Naive thymus-derived CD4-positive, alpha-beta T cell (primary cell): ENCODE measurements around the gene EMX1. TPM values are rescaled to one million over a fixed set of nuclear protein-coding genes. Genes with fewer than 3 reads are reported as not detected.

Source experiments
- ATAC-seq: fragments of 150-1000 bp; cut with Tn5 transposase; 2 replicates; pipeline ENCODE4 v1.10.0; 2021; ENCODE audit warnings: mild to moderate bottlenecking, moderate library complexity
- CTCF ChIA-PET: fragments of 350-600 bp; sonication (Branson Sonifier 250); formaldehyde crosslinking; loops from one replicate; lab custom pipeline; 2021; ENCODE audit warnings: antibody characterized with exemption; lab: Charles Lee
- POLR2A ChIA-PET: fragments of 350-600 bp; sonication (Branson Sonifier 250); formaldehyde crosslinking; loops from one replicate; lab custom pipeline; 2021; ENCODE audit warnings: antibody characterized with exemption, inconsistent platforms; lab: Charles Lee
- DNase-seq, 9 donors: peaks; one replicate each; pipeline versions ENCODE4 v3.0.0 to v3.0.0-alpha.2; 2020 to 2022; ENCODE audit warnings: mixed read lengths in 1 of 9
- H3K27ac ChIP-seq: one replicate; pipeline ENCODE4 v1.7.0; 2013; ENCODE audit warnings: mild to moderate bottlenecking, low read depth, low read length, moderate library complexity
- H3K27me3 ChIP-seq, 2 donors: one replicate each; pipeline ENCODE4 v1.7.0; 2013; ENCODE audit warnings: low read length in 2 of 2, mild to moderate bottlenecking in 2 of 2, moderate library complexity in 2 of 2; ENCODE audit not compliant: control insufficient read depth in 2 of 2, insufficient read depth in 2 of 2
- H3K36me3 ChIP-seq, 3 experiments: 1 replicate in 2 of 3; 2 replicates in 1 of 3; pipeline ENCODE4 v1.7.0; 2013; ENCODE audit warnings: low read length in 3 of 3, mild to moderate bottlenecking in 3 of 3, moderate library complexity in 1 of 3; ENCODE audit not compliant: insufficient read depth in 3 of 3, control insufficient read depth in 2 of 3
- H3K4me1 ChIP-seq, 2 donors: one replicate each; pipeline ENCODE4 v1.7.0; 2013; ENCODE audit warnings: low read length in 2 of 2, mild to moderate bottlenecking in 2 of 2, moderate library complexity in 1 of 2; ENCODE audit not compliant: control insufficient read depth in 2 of 2, insufficient read depth in 2 of 2
- H3K4me3 ChIP-seq: 2 replicates; pipeline ENCODE4 v1.7.0; 2013; ENCODE audit warnings: mild to moderate bottlenecking, low read length
- H3K9me3 ChIP-seq, 3 experiments: 1 replicate in 2 of 3; 2 replicates in 1 of 3; pipeline ENCODE4 v1.7.0; 2013; ENCODE audit warnings: low read length in 3 of 3; ENCODE audit not compliant: control insufficient read depth in 2 of 3
- H3K27ac Mint-ChIP-seq, 9 donors: one replicate each; pipeline ENCODE4 v1.8.0; 2020 to 2022; ENCODE audit warnings: mixed read lengths in 9 of 9, mild to moderate bottlenecking in 8 of 9, moderate library complexity in 5 of 9, inconsistent platforms in 2 of 9
- H3K27me3 Mint-ChIP-seq, 5 donors: one replicate each; pipeline ENCODE4 v1.8.0; 2021 to 2022; ENCODE audit warnings: mixed read lengths in 5 of 5, mild to moderate bottlenecking in 1 of 5
- H3K36me3 Mint-ChIP-seq, 5 donors: one replicate each; pipeline ENCODE4 v1.8.0; 2020 to 2022; ENCODE audit warnings: mixed read lengths in 5 of 5, mild to moderate bottlenecking in 3 of 5, inconsistent platforms in 1 of 5
- H3K4me1 Mint-ChIP-seq, 7 donors: one replicate each; pipeline ENCODE4 v1.8.0; 2020 to 2022; ENCODE audit warnings: mixed read lengths in 7 of 7, mild to moderate bottlenecking in 3 of 7, inconsistent platforms in 1 of 7
- H3K4me3 Mint-ChIP-seq, 10 donors: one replicate each; pipeline ENCODE4 v1.8.0; 2020 to 2022; ENCODE audit warnings: mild to moderate bottlenecking in 10 of 10, mixed read lengths in 10 of 10, moderate library complexity in 6 of 10, inconsistent platforms in 2 of 10
- H3K9me3 Mint-ChIP-seq, 11 donors: one replicate each; pipeline ENCODE4 v1.8.0; 2020 to 2022; ENCODE audit warnings: mixed read lengths in 11 of 11, mild to moderate bottlenecking in 4 of 11, inconsistent platforms in 1 of 11, moderate library complexity in 1 of 11
- intact Hi-C, 2 donors: fragments of 100-400 bp; cut with micrococcal nuclease; formaldehyde crosslinking; loops; one replicate each; pipeline ENCODE4 v1.15.1; 2023
- polyA plus RNA-seq, 2 donors: library from polyadenylated mRNA; unstranded; fragments of 300-500 nt; fragmentation: Illumina TruSeq; gene quantifications; one replicate each; pipeline ENCODE4 v1.2.3, GENCODE V29; 2021
- total RNA-seq, 6 experiments: library from RNA in 5 of 6; stranded (reverse) in 5 of 6; gene quantifications; 1 replicate in 5 of 6; 2 replicates in 1 of 6; pipeline ENCODE4 v1.2.3 and lab custom pipeline; 2021 to 2026

EMX1 gene
- total and polyA plus RNA-seq, 7 experiments from 2014 or later = not detected

DNA sequence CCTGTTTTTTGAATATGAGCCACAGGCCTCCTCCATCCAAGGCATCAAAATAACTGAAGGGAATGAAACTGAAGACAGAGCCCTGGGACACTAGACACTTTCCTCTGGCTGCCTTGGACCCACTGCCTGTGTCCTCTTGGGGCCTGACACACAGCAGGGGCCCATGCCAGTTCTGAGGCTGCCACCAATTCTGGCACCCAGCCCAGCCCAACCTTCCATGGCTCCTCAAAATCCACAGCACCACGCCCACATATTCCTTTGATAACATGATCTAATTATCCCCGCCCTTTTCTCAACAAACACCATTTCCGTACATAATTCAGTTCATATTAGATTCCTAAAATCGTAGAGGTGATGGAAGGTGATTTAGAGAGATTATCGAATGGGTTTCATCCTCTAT is 64.2 kb downstream of the EMX1 start:
- H3K27ac ChIP-seq = no peak overlapping the region
- H3K4me1 ChIP-seq = no peaks in the 10 kb centered on the region
- no peak overlapping the region for H3K4me3 Mint-ChIP-seq
- H3K36me3 Mint-ChIP-seq = peaks cover 0 to 8% (median 0%) of the 10 kb centered on the region in 5 donors
- POLR2A ChIA-PET = no interaction called here
- no peaks in the 10 kb centered on the region for H3K9me3 ChIP-seq
- no peak for DNase-seq
- no peak overlapping the region for H3K27ac Mint-ChIP-seq
- H3K4me3 ChIP-seq = no peak overlapping the region
- no peaks in the 10 kb centered on the region for H3K36me3 ChIP-seq
- no peak for ATAC-seq
- intact Hi-C loops = no loop called here
- peaks cover 0 to 1% (median 0%) of the 10 kb centered on the region in 11 donors for H3K9me3 Mint-ChIP-seq
- H3K4me1 Mint-ChIP-seq = peaks cover 0 to 5% (median 0%) of the 10 kb centered on the region in 7 donors
- CTCF ChIA-PET = no interaction called here
- no peaks in the 10 kb centered on the region for H3K27me3 Mint-ChIP-seq
- no peaks in the 10 kb centered on the region for H3K27me3 ChIP-seq

DNA sequence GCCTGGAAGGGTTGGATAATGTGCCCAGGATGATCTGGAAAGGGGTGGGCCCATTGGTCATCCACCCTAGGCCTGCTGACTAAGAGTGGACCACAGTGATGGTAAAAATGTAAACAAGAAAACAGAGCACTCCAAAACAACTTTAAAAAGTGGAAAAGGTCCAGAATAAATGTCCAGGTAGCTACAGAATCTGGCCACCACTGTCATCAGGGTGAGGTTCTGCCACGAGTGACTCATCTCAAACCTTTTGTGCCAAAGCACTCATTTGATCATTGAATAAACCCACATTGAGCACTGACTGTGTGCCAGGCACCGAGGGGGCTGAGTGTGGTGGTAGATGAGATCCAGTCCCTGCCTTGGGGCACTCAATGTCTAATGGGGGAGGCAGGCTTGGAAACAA is 64.9 kb downstream of the EMX1 start:
- ChIA-PET POLR2A (no interaction called here), CTCF (no interaction called here)
- intact Hi-C loops = no loop called here
- H3K27me3 ChIP-seq = no peaks in the 10 kb centered on the region
- Mint-ChIP-seq H3K27me3 (no peaks in the 10 kb centered on the region), H3K4me3 (no peak overlapping the region), H3K27ac (no peak overlapping the region), H3K9me3 (peaks cover 0 to 1% (median 0%) of the 10 kb centered on the region in 11 donors), H3K4me1 (peaks cover 0 to 5% (median 0%) of the 10 kb centered on the region in 7 donors), H3K36me3 (peaks cover 0 to 8% (median 0%) of the 10 kb centered on the region in 5 donors)
- DNase-seq (no peak), ATAC-seq (no peak)
- no peaks in the 10 kb centered on the region for H3K4me1 ChIP-seq
- no peaks in the 10 kb centered on the region for H3K36me3 ChIP-seq
- H3K9me3 ChIP-seq = no peaks in the 10 kb centered on the region
- H3K27ac ChIP-seq = no peak overlapping the region
- no peak overlapping the region for H3K4me3 ChIP-seq

DNA sequence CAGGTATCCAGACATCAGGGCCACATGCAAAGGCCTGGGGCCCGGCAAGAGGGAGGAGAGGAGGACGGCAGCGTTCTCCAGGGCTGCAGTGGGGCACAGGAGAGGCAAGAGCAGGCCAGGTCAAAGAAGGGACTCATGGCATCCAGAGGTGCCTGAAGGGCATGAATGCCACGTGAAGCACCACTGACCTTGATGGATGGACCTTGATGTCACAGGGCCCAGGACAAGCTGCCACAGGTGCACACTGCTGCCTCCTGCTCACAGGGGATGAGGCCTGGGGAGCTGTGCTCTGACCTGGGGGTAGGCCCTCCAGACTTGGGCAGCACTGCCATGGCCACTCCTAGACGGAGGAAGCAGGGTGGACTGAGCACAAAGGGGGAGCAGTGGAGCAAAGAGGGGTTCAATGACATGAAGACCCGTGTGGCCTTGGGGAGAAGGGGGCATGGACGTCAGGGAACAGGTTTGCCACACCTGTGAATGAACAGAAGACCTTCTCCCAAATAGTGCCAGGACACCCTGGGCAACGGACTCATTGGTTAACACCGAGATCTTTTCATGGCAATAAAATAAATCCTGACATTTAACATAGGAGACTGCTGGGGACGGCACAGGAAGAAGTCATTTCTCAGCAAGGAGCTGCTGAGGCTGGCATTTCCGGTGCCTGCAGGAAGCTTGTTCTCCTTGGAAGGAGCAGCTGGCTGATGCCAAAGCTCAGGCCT is 65.6 kb downstream of the EMX1 start:
- H3K4me1 Mint-ChIP-seq = peaks cover 0 to 5% (median 0%) of the 10 kb centered on the region in 7 donors
- ChIA-PET CTCF (no interaction called here), POLR2A (no interaction called here)
- Histone ChIP-seq H3K27me3 (no peaks in the 10 kb centered on the region), H3K9me3 (no peaks in the 10 kb centered on the region), H3K4me1 (no peaks in the 10 kb centered on the region), H3K27ac (no peak overlapping the region), H3K36me3 (no peaks in the 10 kb centered on the region), H3K4me3 (no peak overlapping the region)
- H3K4me3 Mint-ChIP-seq = no peak overlapping the region
- H3K27me3 Mint-ChIP-seq = no peaks in the 10 kb centered on the region
- peak; percentile 18 for ATAC-seq
- H3K9me3 Mint-ChIP-seq = peaks cover 0 to 1% (median 0%) of the 10 kb centered on the region in 11 donors
- H3K36me3 Mint-ChIP-seq = peaks cover 0 to 8% (median 0%) of the 10 kb centered on the region in 5 donors
- no peak for DNase-seq
- intact Hi-C loops = no loop called here
- no peak overlapping the region for H3K27ac Mint-ChIP-seq

DNA sequence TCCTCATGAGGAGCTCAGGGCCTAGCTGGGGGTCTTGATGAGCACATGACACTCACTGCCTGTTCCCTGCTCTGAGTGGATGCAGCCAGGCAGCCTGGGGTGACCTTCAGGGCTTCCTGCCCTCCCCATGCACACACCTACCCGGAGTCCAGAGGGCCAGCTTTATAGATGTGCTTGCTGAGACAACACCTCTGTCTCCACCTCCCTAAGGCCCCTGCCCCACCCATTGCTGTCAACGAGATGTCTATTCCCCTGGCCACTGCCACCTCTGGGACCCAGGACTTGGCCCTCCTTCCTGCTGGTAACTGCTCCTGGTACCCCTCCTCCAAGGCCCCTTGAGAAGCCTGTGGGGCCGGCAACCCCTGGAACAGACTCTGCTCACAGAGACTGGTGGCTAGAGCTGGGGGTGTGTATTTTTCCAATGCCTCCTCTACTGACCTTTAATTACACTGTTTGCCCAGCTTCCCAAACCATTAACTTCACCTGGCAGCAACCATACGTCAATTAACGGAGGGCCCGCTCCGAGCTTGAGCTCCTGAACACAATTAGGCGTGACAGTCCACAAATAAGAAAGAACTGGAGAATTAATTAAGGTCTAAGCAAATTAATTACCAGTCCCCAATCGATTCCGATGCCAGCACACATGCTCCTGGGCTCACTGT is 66.3 kb downstream of the EMX1 start:
- Mint-ChIP-seq H3K27ac (no peak overlapping the region), H3K4me1 (peaks cover 0 to 5% (median 0%) of the 10 kb centered on the region in 7 donors), H3K9me3 (peaks cover 0 to 1% (median 0%) of the 10 kb centered on the region in 11 donors), H3K27me3 (no peaks in the 10 kb centered on the region), H3K4me3 (no peak overlapping the region), H3K36me3 (peaks cover 0 to 8% (median 0%) of the 10 kb centered on the region in 5 donors)
- ATAC-seq = no peak
- H3K36me3 ChIP-seq = no peaks in the 10 kb centered on the region
- H3K27me3 ChIP-seq = no peaks in the 10 kb centered on the region
- no peaks in the 10 kb centered on the region for H3K4me1 ChIP-seq
- DNase-seq = no peak
- intact Hi-C loops = no loop called here
- H3K9me3 ChIP-seq = no peaks in the 10 kb centered on the region
- no peak overlapping the region for H3K27ac ChIP-seq
- no peak overlapping the region for H3K4me3 ChIP-seq
- CTCF ChIA-PET = no interaction called here
- POLR2A ChIA-PET = no interaction called here

DNA sequence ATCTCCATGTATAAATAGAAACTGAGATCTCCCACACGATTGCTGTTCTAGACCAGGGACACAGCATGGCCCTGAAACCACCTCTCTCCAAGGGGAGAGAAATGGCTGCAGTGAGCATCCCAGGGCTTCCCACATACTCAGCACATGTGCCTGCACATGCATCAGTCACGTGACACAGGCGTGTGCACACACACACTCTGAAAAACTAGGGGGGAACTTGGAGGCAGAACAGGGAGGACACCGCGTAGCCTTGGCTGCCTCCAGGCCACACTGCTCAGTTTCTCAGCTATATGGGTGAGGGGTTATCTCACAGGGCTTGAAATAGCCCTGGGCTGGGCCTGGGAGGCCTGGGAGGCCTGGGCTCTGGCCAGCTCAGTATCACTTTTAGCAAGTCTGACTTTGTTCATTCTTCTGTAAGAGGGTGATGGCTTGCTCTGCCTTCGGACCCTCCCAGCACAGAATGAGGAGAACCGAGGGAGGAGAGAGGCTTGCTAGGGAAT is 66.9 kb downstream of the EMX1 start:
- intact Hi-C loops = no loop called here
- Histone ChIP-seq H3K36me3 (no peaks in the 10 kb centered on the region), H3K4me3 (no peak overlapping the region), H3K9me3 (no peaks in the 10 kb centered on the region), H3K27me3 (no peaks in the 10 kb centered on the region), H3K4me1 (no peaks in the 10 kb centered on the region), H3K27ac (no peak overlapping the region)
- Mint-ChIP-seq H3K4me1 (peaks cover 0 to 9% (median 0%) of the 10 kb centered on the region in 7 donors), H3K9me3 (peaks cover 0 to 1% (median 0%) of the 10 kb centered on the region in 11 donors), H3K27ac (peak overlapping the region in 1 of 9 donors; percentile 17), H3K27me3 (no peaks in the 10 kb centered on the region), H3K36me3 (peaks cover 0 to 9% (median 0%) of the 10 kb centered on the region in 5 donors), H3K4me3 (no peak overlapping the region)
- DNase-seq = no peak
- POLR2A ChIA-PET = no interaction called here
- CTCF ChIA-PET = no interaction called here
- ATAC-seq = no peak
